K562 (cell line): ENCODE data around the gene SDHAF1. TPM values are rescaled to one million over a fixed set of nuclear protein-coding genes. Genes with fewer than 3 reads are reported as not detected.

Experiments
- ATAC-seq: fragments of 200-7000 bp; cut with Tn5 transposase; 3 replicates; pipeline ENCODE4 v1.9.1; 2020; ENCODE audit warnings: moderate library complexity
- BruUV-seq: library from RNA; stranded (reverse); fragments of 400-500 nt; replicated peaks from 2 replicates; lab custom pipeline; 2021; lab: Mats Ljungman, UMichigan
- CTCF ChIA-PET: fragments of 300-600 bp; formaldehyde crosslinking; extraction: SDS; loops from one replicate; lab custom pipeline; 2021; ENCODE audit warnings: low intra/inter-chr PET ratio; lab: Yijun Ruan, JAX
- POLR2A ChIA-PET: fragments of 300-600, 350-650 bp; sonication (Branson Sonifier 250); formaldehyde crosslinking; extraction: SDS; loops from one replicate; lab custom pipeline; 2021; ENCODE audit warnings: antibody characterized with exemption, inconsistent platforms; lab: Yijun Ruan, JAX
- DNase-seq, 4 experiments: peaks; one replicate each; pipeline versions ENCODE4 v3.0.0 to v3.0.0-alpha.2; 2011 to 2018; ENCODE audit warnings: low spot score in 3 of 4, mixed read lengths in 3 of 4; ENCODE audit errors: extremely low read depth in 1 of 4
- FAIRE-seq: peaks from 2 replicates; lab custom pipeline; 2011; peaks lifted over from hg19 to GRCh38; lab: Jason Lieb, UNC
- H2AFZ ChIP-seq: 2 replicates; pipeline ENCODE4 v1.6.0; 2011; ENCODE audit warnings: low read depth, low read length, control low read depth, inconsistent platforms
- H3K27ac ChIP-seq: fragments of 200-600 bp; 3 replicates; pipeline ENCODE4 v1.8.0; 2011; ENCODE audit warnings: low read depth, mild to moderate bottlenecking, control low read depth, inconsistent platforms, low read length, moderate library complexity, mixed read lengths; ENCODE audit errors: extremely low read depth
- H3K27me3 ChIP-seq, 2 experiments: fragments of 300-600 bp in 1 of 2; 2 replicates in 1 of 2; 3 replicates in 1 of 2; pipeline versions ENCODE4 v1.6.0 to v1.8.0; 2011; ENCODE audit warnings: inconsistent platforms in 2 of 2, low read length in 2 of 2, mild to moderate bottlenecking in 1 of 2, mixed read lengths in 1 of 2, moderate library complexity in 1 of 2; ENCODE audit not compliant: control insufficient read depth in 2 of 2, insufficient read depth in 2 of 2
- H3K36me3 ChIP-seq: fragments of 300-600 bp; 3 replicates; pipeline ENCODE4 v1.8.0; 2011; ENCODE audit warnings: mild to moderate bottlenecking, low read length, inconsistent platforms; ENCODE audit not compliant: control insufficient read depth, insufficient read depth
- H3K4me1 ChIP-seq, 2 experiments: fragments of 200-600 bp in 1 of 2; replicated peaks in 1 of 2; 2 replicates in 1 of 2; 3 replicates in 1 of 2; pipeline versions ENCODE4 v1.5.1 to v1.8.0; 2011; ENCODE audit warnings: inconsistent platforms in 2 of 2, low read length in 2 of 2, mild to moderate bottlenecking in 1 of 2, mixed read lengths in 1 of 2, moderate library complexity in 1 of 2; ENCODE audit not compliant: control insufficient read depth in 2 of 2, insufficient read depth in 2 of 2
- H3K4me2 ChIP-seq: 2 replicates; pipeline ENCODE4 v1.6.1; 2011; ENCODE audit warnings: low read length, control low read depth, inconsistent platforms, mixed read lengths; ENCODE audit not compliant: insufficient read depth
- H3K4me3 ChIP-seq: fragments of 200-600 bp; sonication (generic), shearing (Covaris generic); 2 replicates; pipeline ENCODE4 v1.5.1; 2016; ENCODE audit warnings: control low read depth, inconsistent platforms
- H3K79me2 ChIP-seq: fragments of 200-600 bp; 3 replicates; pipeline ENCODE4 v1.8.0; 2011; ENCODE audit warnings: low read length, inconsistent platforms; ENCODE audit not compliant: control insufficient read depth, insufficient read depth
- H3K9ac ChIP-seq, 2 experiments: 2 replicates each; pipeline versions ENCODE4 v1.6.0 to v1.6.1; 2011; ENCODE audit warnings: low read depth in 2 of 2, low read length in 2 of 2, control low read depth in 1 of 2, inconsistent platforms in 1 of 2, mild to moderate bottlenecking in 1 of 2, mixed read lengths in 1 of 2; ENCODE audit not compliant: insufficient read depth in 1 of 2
- H3K9me1 ChIP-seq: one replicate; pipeline ENCODE4 v1.6.0; 2011; ENCODE audit warnings: inconsistent platforms, mild to moderate bottlenecking, low read length, moderate library complexity; ENCODE audit not compliant: control insufficient read depth, insufficient read depth
- H3K9me3 ChIP-seq: replicated peaks from 2 replicates; pipeline ENCODE4 v1.5.1; 2011; ENCODE audit warnings: low read depth, low read length, inconsistent platforms; ENCODE audit not compliant: control insufficient read depth, insufficient read depth
- H4K20me1 ChIP-seq: replicated peaks from 2 replicates; pipeline ENCODE4 v1.6.1; 2011; ENCODE audit warnings: low read length, inconsistent platforms, mixed read lengths; ENCODE audit not compliant: control insufficient read depth, insufficient read depth
- CREM ChIP-seq: IDR thresholded peaks from 2 replicates; pipeline ENCODE4 v1.6.1; 2014; ENCODE audit warnings: antibody characterized with exemption, low read depth
- CTCFL ChIP-seq: IDR thresholded peaks from 2 replicates; pipeline ENCODE4 v1.6.1; 2011; ENCODE audit warnings: borderline replicate concordance, low read depth, mild to moderate bottlenecking, moderate library complexity, low read length; ENCODE audit not compliant: insufficient read depth, poor library complexity, severe bottlenecking
- EGR1 ChIP-seq: fragments of 450-650 bp; conservative IDR thresholded peaks from 2 replicates; pipeline ENCODE4 v1.6.1; 2017; ENCODE audit warnings: mild to moderate bottlenecking
- EZH2 ChIP-seq: IDR thresholded peaks from 2 replicates; pipeline ENCODE4 v1.6.1; 2012; ENCODE audit warnings: low read depth, mild to moderate bottlenecking, inconsistent platforms, low read length, borderline replicate concordance
- NFATC3 ChIP-seq: fragments of 450-650 bp; IDR thresholded peaks from 2 replicates; pipeline ENCODE4 v1.6.1; 2017; ENCODE audit warnings: mild to moderate bottlenecking
- NR4A1 ChIP-seq, 2 experiments: fragments of 250-450 bp in 1 of 2; fragments of 450-650 bp in 1 of 2; sonication (Bioruptor Pico) in 1 of 2; IDR thresholded peaks; 2 replicates each; pipeline versions ENCODE4 v1.4.0 to v1.6.1; 2016 to 2020; ENCODE audit warnings: mild to moderate bottlenecking in 2 of 2, missing compliant biosample characterization in 1 of 2, missing genetic modification characterization in 1 of 2, moderate library complexity in 1 of 2
- SAFB2 ChIP-seq: fragments of 200-400 bp; formaldehyde crosslinking; IDR thresholded peaks from 2 replicates; pipeline ENCODE4 v1.6.1; 2018; ENCODE audit warnings: borderline replicate concordance, low read length, low read depth, moderate library complexity; ENCODE audit not compliant: severe bottlenecking
- SMARCE1 ChIP-seq: fragments of 450-650 bp; IDR thresholded peaks from 2 replicates; pipeline ENCODE4 v1.7.1; 2016; ENCODE audit warnings: mild to moderate bottlenecking
- SRSF7 ChIP-seq: fragments of 200-400 bp; formaldehyde crosslinking; optimal IDR thresholded peaks from 2 replicates; pipeline ENCODE3; 2017; ENCODE audit warnings: mild to moderate bottlenecking, low read depth, low read length
- ZNF518B ChIP-seq: fragments of 250-450 bp; sonication (Bioruptor Pico); IDR thresholded peaks from 2 replicates; pipeline ENCODE4 v1.5.0; 2021; ENCODE audit warnings: mild to moderate bottlenecking, moderate library complexity
- WGBS: fragments of 100-300 bp; shearing (Covaris generic); methylation state at CpG from one replicate; pipeline ENCODE4 v1.1.6; 2016; ENCODE audit warnings: low coverage, mixed read lengths; ENCODE audit not compliant: insufficient coverage; ENCODE audit errors: missing lambda C conversion rate; 5-methylcytosine and 5-hydroxymethylcytosine counted together
- in situ Hi-C: fragments of 300-500 bp; cut with MboI; formaldehyde crosslinking; loops from 4 replicates; pipeline ENCODE4 v1.15.0; 2018; ENCODE audit warnings: inconsistent platforms, mixed read lengths
- intact Hi-C: fragments of 100-400 bp; cut with micrococcal nuclease; formaldehyde crosslinking; loops from 2 replicates; pipeline ENCODE4 v1.14.2; 2022
- polyA plus RNA-seq, 8 experiments: library from polyadenylated mRNA; depleted of rRNA in 4 of 8; stranded (reverse) in 5 of 8; unstranded in 3 of 8; fragments of >200 nt; fragmentation: Nextera tagmentation in 2 of 8; fragmentation: Illumina TruSeq in 1 of 8; extraction: Ambion mirVana in 2 of 8; extraction: Trizol in 1 of 8; gene quantifications; 2 replicates each; pipeline versions ENCODE4 v1.2.1 to v1.2.3, GENCODE V29; 2011 to 2014; ENCODE audit warnings: inconsistent platforms in 1 of 8, missing spikeins in 1 of 8
- total RNA-seq, 7 experiments: library from RNA; depleted of rRNA in 6 of 7; stranded (reverse); fragments of >200 nt in 6 of 7; fragmentation: Illumina TruSeq in 2 of 7; extraction: Trizol in 2 of 7; gene quantifications; 2 replicates each; pipeline versions ENCODE4 v1.2.1 to v1.2.3, GENCODE V29; 2011 to 2021; ENCODE audit warnings: low replicate concordance in 1 of 7
- TF ChIP-seq, protein P1 (sequence below): sonication (generic); formaldehyde crosslinking; IDR thresholded peaks from 2 replicates; pipeline ENCODE4 v1.8.1; 2023; ENCODE audit warnings: mild to moderate bottlenecking, missing genetic modification reagents

Gene SDHAF1
- total and polyA plus RNA-seq, 9 of the 15 experiments (the other 6 are each of a cell fraction or from before 2014, with no cell fraction given): 0.42 to 55.7 (median 18.8) TPM

GRCh38 chr19:35959040-35959967, 35.7 kb upstream of the SDHAF1 start:
- DNase-seq: peak in 3 of 4 experiments; percentile 41 to 57 (median 54)
- Histone ChIP-seq H2AFZ (no peak overlapping the region), H3K79me2 (no peaks in the 10 kb centered on the region), H3K27me3 (peaks cover 30 to 45% of the 10 kb centered on the region in 2 experiments; a peak in 3 of 5 replicates), H3K9me1 (no peaks in the 10 kb centered on the region), H3K36me3 (no peaks in the 10 kb centered on the region), H3K4me3 (no peak overlapping the region), H3K4me1 (peaks cover 0 to 14% of the 10 kb centered on the region in 2 experiments; a peak in 2 of 5 replicates), H4K20me1 (no peaks in the 10 kb centered on the region), H3K9me3 (no peaks in the 10 kb centered on the region), H3K9ac (no peak overlapping the region), H3K27ac (no peak overlapping the region), H3K4me2 (no peak overlapping the region)
- CTCF ChIA-PET: no interaction called here
- WGBS: 19% methylated on average over 62 of the region's 97 CpGs
- POLR2A ChIA-PET: no interaction called here
- in situ Hi-C loops (no loop called here), intact Hi-C loops (no loop called here)
- ATAC-seq: peak; percentile 77
- no peak for FAIRE-seq
- BruUV-seq: no TSS peak
- TF ChIP-seq SAFB2 (no peak), NR4A1 (CRISPR knock-in tag; IDR thresholded peaks at IDR 0.05) (no peak), NR4A1 (tag; IDR thresholded peaks at IDR 0.05) (no peak), ZNF518B (no peak), CREM (peak; percentile 43; the same call in 1 of the 2 replicates), CTCFL (peak; percentile 4), EGR1 (peak; percentile 81), SRSF7 (no peak), NFATC3 (no peak), SMARCE1 (no peak), EZH2 (no peak)
- TF ChIP-seq, protein P1, sequence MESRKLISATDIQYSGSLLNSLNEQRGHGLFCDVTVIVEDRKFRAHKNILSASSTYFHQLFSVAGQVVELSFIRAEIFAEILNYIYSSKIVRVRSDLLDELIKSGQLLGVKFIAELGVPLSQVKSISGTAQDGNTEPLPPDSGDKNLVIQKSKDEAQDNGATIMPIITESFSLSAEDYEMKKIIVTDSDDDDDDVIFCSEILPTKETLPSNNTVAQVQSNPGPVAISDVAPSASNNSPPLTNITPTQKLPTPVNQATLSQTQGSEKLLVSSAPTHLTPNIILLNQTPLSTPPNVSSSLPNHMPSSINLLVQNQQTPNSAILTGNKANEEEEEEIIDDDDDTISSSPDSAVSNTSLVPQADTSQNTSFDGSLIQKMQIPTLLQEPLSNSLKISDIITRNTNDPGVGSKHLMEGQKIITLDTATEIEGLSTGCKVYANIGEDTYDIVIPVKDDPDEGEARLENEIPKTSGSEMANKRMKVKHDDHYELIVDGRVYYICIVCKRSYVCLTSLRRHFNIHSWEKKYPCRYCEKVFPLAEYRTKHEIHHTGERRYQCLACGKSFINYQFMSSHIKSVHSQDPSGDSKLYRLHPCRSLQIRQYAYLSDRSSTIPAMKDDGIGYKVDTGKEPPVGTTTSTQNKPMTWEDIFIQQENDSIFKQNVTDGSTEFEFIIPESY (CRISPR knock-in tag): peak; percentile 64; the same call in 1 of the 2 replicates
